IMR-90 (cell line): Measurements from ENCODE around the gene SIGLEC6. TPM values are rescaled to one million over a fixed set of nuclear protein-coding genes. Genes with fewer than 3 reads are reported as not detected.

Experiments used
- ATAC-seq: fragments of 200-7000 bp; cut with Tn5 transposase; 2 replicates; pipeline ENCODE4 v1.9.1; 2020; ENCODE audit warnings: low read depth, mild to moderate bottlenecking, moderate library complexity
- BruUV-seq: library from RNA; stranded (reverse); fragments of 400-500 nt; replicated peaks from 2 replicates; lab custom pipeline; 2021; lab: Mats Ljungman, UMichigan
- CTCF ChIA-PET: fragments of 300-600 bp; formaldehyde crosslinking; extraction: SDS; loops from one replicate; lab custom pipeline; 2021; ENCODE audit warnings: antibody characterized with exemption; lab: Yijun Ruan, JAX
- POLR2A ChIA-PET: fragments of 300-600 bp; sonication (Branson Sonifier 250); formaldehyde crosslinking; loops from one replicate; lab custom pipeline; 2022; ENCODE audit warnings: antibody characterized with exemption; ENCODE audit not compliant: unreplicated experiment; lab: Charles Lee
- DNase-seq: peaks from one replicate; pipeline ENCODE4 v3.0.0; 2013
- H2AFZ ChIP-seq: replicated peaks from 2 replicates; pipeline ENCODE3; 2013; ENCODE audit warnings: low read length, mild to moderate bottlenecking; ENCODE audit not compliant: poor library complexity
- H2AK5ac ChIP-seq: 2 replicates; pipeline ENCODE4 v1.6.1; 2013; ENCODE audit warnings: low read depth, low read length, inconsistent platforms
- H2AK9ac ChIP-seq: replicated peaks from 2 replicates; pipeline ENCODE3; 2013; ENCODE audit warnings: mild to moderate bottlenecking, low read depth, low read length, moderate library complexity; ENCODE audit not compliant: poor library complexity
- H2BK120ac ChIP-seq: 2 replicates; pipeline ENCODE4 v1.6.1; 2013; ENCODE audit warnings: low read depth, low read length, inconsistent platforms
- H2BK15ac ChIP-seq: 3 replicates; pipeline ENCODE4 v1.6.1; 2013; ENCODE audit warnings: low read depth, low read length, inconsistent platforms
- H2BK20ac ChIP-seq: 2 replicates; pipeline ENCODE4 v1.6.1; 2013; ENCODE audit warnings: low read depth, mild to moderate bottlenecking, inconsistent platforms, low read length, moderate library complexity
- H2BK5ac ChIP-seq: 2 replicates; pipeline ENCODE4 v1.6.1; 2013; ENCODE audit warnings: mild to moderate bottlenecking, low read depth, low read length, inconsistent platforms; ENCODE audit not compliant: poor library complexity, severe bottlenecking
- H3K14ac ChIP-seq: replicated peaks from 2 replicates; pipeline ENCODE4 v1.6.1; 2013; ENCODE audit warnings: low read depth, low read length, inconsistent platforms
- H3K18ac ChIP-seq: 2 replicates; pipeline ENCODE4 v1.6.1; 2013; ENCODE audit warnings: low read depth, low read length, control low read depth
- H3K23ac ChIP-seq: 2 replicates; pipeline ENCODE4 v1.6.1; 2013; ENCODE audit warnings: low read depth, low read length, inconsistent platforms
- H3K27ac ChIP-seq: 2 replicates; pipeline ENCODE4 v1.5.1; 2013; ENCODE audit warnings: mild to moderate bottlenecking, control low read depth, low read length; ENCODE audit not compliant: insufficient read depth
- H3K27me3 ChIP-seq: 2 replicates; pipeline ENCODE4 v1.6.1; 2013; ENCODE audit warnings: low read length; ENCODE audit not compliant: control insufficient read depth, insufficient read depth
- H3K36me3 ChIP-seq: 2 replicates; pipeline ENCODE4 v1.6.1; 2013; ENCODE audit warnings: low read length, mixed read lengths; ENCODE audit not compliant: control insufficient read depth, insufficient read depth
- H3K4ac ChIP-seq: 2 replicates; pipeline ENCODE4 v1.6.1; 2013; ENCODE audit warnings: low read depth, low read length, inconsistent platforms
- H3K4me1 ChIP-seq: 2 replicates; pipeline ENCODE4 v1.6.1; 2013; ENCODE audit warnings: low read length, mixed read lengths; ENCODE audit not compliant: control insufficient read depth, insufficient read depth
- H3K4me2 ChIP-seq: 2 replicates; pipeline ENCODE4 v1.6.1; 2013; ENCODE audit warnings: low read depth, mild to moderate bottlenecking, control low read depth, low read length, moderate library complexity
- H3K4me3 ChIP-seq: 2 replicates; pipeline ENCODE4 v1.5.1; 2013; ENCODE audit warnings: low read depth, mild to moderate bottlenecking, control low read depth, low read length, moderate library complexity; ENCODE audit not compliant: insufficient read depth
- H3K56ac ChIP-seq: 2 replicates; pipeline ENCODE4 v1.6.1; 2013; ENCODE audit warnings: low read length, inconsistent platforms; ENCODE audit not compliant: insufficient read depth; ENCODE audit errors: extremely low read depth
- H3K79me1 ChIP-seq, 2 experiments: 2 replicates each; pipeline ENCODE4 v1.6.1; 2013; ENCODE audit warnings: low read length in 2 of 2, inconsistent platforms in 1 of 2, low read depth in 1 of 2
- H3K9ac ChIP-seq: 2 replicates; pipeline ENCODE4 v1.6.1; 2013; ENCODE audit warnings: low read depth, low read length, control low read depth
- H3K9me1 ChIP-seq: 2 replicates; pipeline ENCODE4 v1.6.1; 2013; ENCODE audit warnings: low read length, inconsistent platforms; ENCODE audit not compliant: insufficient read depth
- H3K9me3 ChIP-seq: 2 replicates; pipeline ENCODE4 v1.6.1; 2013; ENCODE audit warnings: low read length; ENCODE audit not compliant: control insufficient read depth, insufficient read depth
- H4K20me1 ChIP-seq: 2 replicates; pipeline ENCODE4 v1.6.1; 2013; ENCODE audit warnings: low read length, inconsistent platforms; ENCODE audit not compliant: insufficient read depth
- H4K5ac ChIP-seq: 2 replicates; pipeline ENCODE4 v1.6.1; 2013; ENCODE audit warnings: mild to moderate bottlenecking, low read depth, low read length, control low read depth
- H4K8ac ChIP-seq, 2 experiments: 2 replicates each; pipeline ENCODE4 v1.6.1; 2013; ENCODE audit warnings: low read depth in 2 of 2, low read length in 2 of 2, control low read depth in 1 of 2, inconsistent platforms in 1 of 2
- H4K91ac ChIP-seq: 2 replicates; pipeline ENCODE4 v1.6.1; 2013; ENCODE audit warnings: low read depth, low read length, inconsistent platforms; ENCODE audit not compliant: insufficient read depth
- CEBPB ChIP-seq: IDR thresholded peaks from 2 replicates; pipeline ENCODE4 v1.6.1; 2012; ENCODE audit warnings: low read depth, low read length, improper control_type of control experiment
- CHD1 ChIP-seq: IDR thresholded peaks from 2 replicates; pipeline ENCODE4 v1.6.1; 2012; ENCODE audit warnings: low read depth, low read length, improper control_type of control experiment
- ELK1 ChIP-seq: fragments of 150-350 bp; IDR thresholded peaks from 2 replicates; pipeline ENCODE4 v1.6.1; 2016; ENCODE audit warnings: low read depth, mild to moderate bottlenecking, low read length, moderate library complexity, borderline replicate concordance
- FOS ChIP-seq: fragments of 150-350 bp; IDR thresholded peaks from 2 replicates; pipeline ENCODE4 v1.6.1; 2016; ENCODE audit warnings: low read depth, low read length
- NFE2L2 ChIP-seq: fragments of 150-350 bp; IDR thresholded peaks from 2 replicates; pipeline ENCODE4 v1.6.1; 2016; ENCODE audit warnings: low read depth, mild to moderate bottlenecking, low read length
- RAD21 ChIP-seq: IDR thresholded peaks from 2 replicates; pipeline ENCODE4 v1.6.1; 2012; ENCODE audit warnings: low read length, improper control_type of control experiment
- SMC3 ChIP-seq: fragments of 150-350 bp; IDR thresholded peaks from 2 replicates; pipeline ENCODE4 v1.6.1; 2016; ENCODE audit warnings: low read depth, mild to moderate bottlenecking, antibody characterized with exemption, low read length, moderate library complexity
- WGBS, 2 experiments: methylation state at CpG; one replicate each; pipeline versions ENCODE4 v1.1.5 to v1.1.7; 2013; ENCODE audit warnings: missing lambda C conversion rate in 2 of 2; ENCODE audit not compliant: insufficient read length in 1 of 2; ENCODE audit errors: extremely low coverage in 2 of 2; 5-methylcytosine and 5-hydroxymethylcytosine counted together
- dilution Hi-C: fragments of 300-500 bp; cut with HindIII; formaldehyde crosslinking; loops from one replicate; pipeline ENCODE4 v1.14.3; 2018; ENCODE audit warnings: low sequenced_read_pairs; ENCODE audit not compliant: unreplicated experiment
- in situ Hi-C: fragments of 300-500 bp; cut with MboI; formaldehyde crosslinking; loops from 3 replicates; pipeline ENCODE4 v1.14.3; 2019; ENCODE audit warnings: low sequenced_read_pairs, inconsistent platforms, mixed read lengths
- intact Hi-C: fragments of 100-400 bp; cut with micrococcal nuclease; formaldehyde crosslinking; loops from 2 replicates; pipeline ENCODE4 v1.10.0; 2022
- polyA plus RNA-seq, 3 experiments: library from polyadenylated mRNA; depleted of rRNA; stranded (reverse); fragments of >200 nt; gene quantifications; 2 replicates each; pipeline ENCODE4 v1.2.3, GENCODE V29; 2012; ENCODE audit warnings: low replicate concordance in 1 of 3
- total RNA-seq: library from RNA; depleted of rRNA; stranded (reverse); fragments of >200 nt; gene quantifications from 2 replicates; pipeline ENCODE4 v1.2.3, GENCODE V29; 2012

Gene SIGLEC6
- total and polyA plus RNA-seq, 2 of the 4 experiments (the other 2 are of a cell fraction), result not detected

GRCh38 chr19:51520728-51521127 is 10.7 kb downstream of the SIGLEC6 start:
- Histone ChIP-seq H3K36me3 (no peaks in the 10 kb centered on the region), H3K27ac (no peak overlapping the region), H3K23ac (no peak overlapping the region), H4K8ac (no peak overlapping the region), H3K4me3 (no peak overlapping the region), H2BK20ac (no peak overlapping the region), H4K91ac (no peak overlapping the region), H2AK9ac (no peak overlapping the region), H4K20me1 (no peaks in the 10 kb centered on the region), H2BK15ac (no peak overlapping the region), H3K9me3 (no peaks in the 10 kb centered on the region), H3K18ac (no peak overlapping the region), H2AFZ (no peak overlapping the region), H3K27me3 (no peaks in the 10 kb centered on the region), H3K9ac (no peak overlapping the region), H3K4me1 (no peaks in the 10 kb centered on the region), H3K9me1 (no peaks in the 10 kb centered on the region), H3K56ac (no peak overlapping the region), H4K5ac (no peak overlapping the region), H3K4ac (no peak overlapping the region), H3K79me1 (no peaks in the 10 kb centered on the region), H2BK120ac (no peak overlapping the region), H3K4me2 (no peak overlapping the region), H2AK5ac (no peak overlapping the region), H2BK5ac (no peak overlapping the region), H3K14ac (no peak overlapping the region)
- CTCF ChIA-PET, result no interaction called here
- in situ Hi-C loops (no loop called here), intact Hi-C loops (no loop called here), dilution Hi-C loops (no loop called here)
- DNase-seq (no peak), ATAC-seq (no peak)
- BruUV-seq, result no TSS peak
- TF ChIP-seq SMC3, result no peak
- TF ChIP-seq RAD21, result no peak
- no peak for TF ChIP-seq CHD1
- no peak for TF ChIP-seq FOS
- no peak for TF ChIP-seq NFE2L2
- no peak for TF ChIP-seq ELK1
- no peak for TF ChIP-seq CEBPB
- POLR2A ChIA-PET, result no interaction called here
- WGBS, 2 experiments, result no CpG with 5 or more reads among the region's 2 CpGs
